Sigmoid colon (tissue), 7 donors: Measurements from ENCODE around the gene FURIN. TPM values are rescaled to one million over a fixed set of nuclear protein-coding genes. Genes with fewer than 3 reads are reported as not detected.
A peak's percentile ranks its signal among the peaks of the same experiment; 100 is the strongest.
"Not testable (repeated sequence)": the region's sequence is repeated elsewhere in the genome, so short reads cannot be mapped to it uniquely, and the experiment has no call there.

Experiments
- DNase-seq: peaks from one replicate; pipeline ENCODE4 v3.0.0-alpha.2; 2019
- H3K27ac ChIP-seq, 4 donors: fragments of 200-600 bp; sonication (generic); one replicate each; pipeline ENCODE4 v1.5.1; 2016 to 2019; ENCODE audit warnings: mild to moderate bottlenecking in 1 of 4
- H3K27me3 ChIP-seq, 3 donors: fragments of 200-600 bp; sonication (generic); one replicate each; pipeline ENCODE4 v1.5.1; 2019; ENCODE audit warnings: mild to moderate bottlenecking in 1 of 3
- H3K36me3 ChIP-seq, 4 donors: fragments of 200-600 bp; sonication (generic); one replicate each; pipeline ENCODE4 v1.5.1; 2016 to 2019
- H3K4me1 ChIP-seq, 4 donors: fragments of 200-600 bp; sonication (generic); one replicate each; pipeline ENCODE4 v1.5.1; 2017 to 2019
- H3K4me3 ChIP-seq, 4 donors: fragments of 200-600 bp; sonication (generic); one replicate each; pipeline ENCODE4 v1.5.1; 2017 to 2019; ENCODE audit warnings: mild to moderate bottlenecking in 2 of 4, moderate library complexity in 1 of 4
- H3K9me3 ChIP-seq, 4 donors: fragments of 200-600 bp in 3 of 4; sonication (generic) in 3 of 4; one replicate each; pipeline versions ENCODE4 v1.5.1 to v1.6.1; 2013 to 2019
- EP300 ChIP-seq, 4 donors: sonication (generic); formaldehyde crosslinking; IDR thresholded peaks; one replicate each; pipeline ENCODE4 v1.6.1; 2017; ENCODE audit warnings: antibody characterized with exemption in 4 of 4
- POLR2A ChIP-seq, 2 donors: fragments of 450-650 bp; IDR thresholded peaks; one replicate each; pipeline ENCODE4 v1.6.1; 2016; ENCODE audit warnings: antibody characterized with exemption in 2 of 2, mild to moderate bottlenecking in 2 of 2, moderate library complexity in 2 of 2
- POLR2AphosphoS5 ChIP-seq, 4 donors: sonication (generic); formaldehyde crosslinking; IDR thresholded peaks; one replicate each; pipeline ENCODE4 v1.6.1; 2017; ENCODE audit warnings: antibody characterized with exemption in 4 of 4
- WGBS, 2 donors: extraction: QIAGEN DNeasy Blood & Tissue Kit; methylation state at CpG; one replicate each; pipeline ENCODE4 v1.1.7; 2013; 5-methylcytosine and 5-hydroxymethylcytosine counted together
- intact Hi-C: fragments of 100-400 bp; cut with DNase I; formaldehyde crosslinking; loops from one replicate; pipeline ENCODE4 v1.15.1; 2023
- polyA plus RNA-seq, 3 donors: library from polyadenylated mRNA; stranded (reverse); fragments of 200-250 nt; gene quantifications; one replicate each; pipeline ENCODE4 v1.2.3, GENCODE V29; 2013
- total RNA-seq, 4 donors: library from RNA; depleted of rRNA; stranded (reverse); fragments of >200 nt; gene quantifications; one replicate each; pipeline ENCODE4 v1.1.0, GENCODE V29; 2016
- TF ChIP-seq, protein P1 (sequence below), 4 experiments: fragments of 450-650 bp in 3 of 4; fragments of 200-600 bp in 1 of 4; IDR thresholded peaks; one replicate each; pipeline ENCODE4 v1.5.1; 2016 to 2019; ENCODE audit warnings: antibody characterized with exemption in 4 of 4, mild to moderate bottlenecking in 3 of 4, moderate library complexity in 2 of 4
- donor health status: healthy with polysubstance abuse.
- donor health status: Bipolar disorder and iron deficiency.
- donor health status: healthy.

FURIN gene
- total and polyA plus RNA-seq, 7 donors, result 21.0 to 69.2 (median 24.6) TPM

DNA sequence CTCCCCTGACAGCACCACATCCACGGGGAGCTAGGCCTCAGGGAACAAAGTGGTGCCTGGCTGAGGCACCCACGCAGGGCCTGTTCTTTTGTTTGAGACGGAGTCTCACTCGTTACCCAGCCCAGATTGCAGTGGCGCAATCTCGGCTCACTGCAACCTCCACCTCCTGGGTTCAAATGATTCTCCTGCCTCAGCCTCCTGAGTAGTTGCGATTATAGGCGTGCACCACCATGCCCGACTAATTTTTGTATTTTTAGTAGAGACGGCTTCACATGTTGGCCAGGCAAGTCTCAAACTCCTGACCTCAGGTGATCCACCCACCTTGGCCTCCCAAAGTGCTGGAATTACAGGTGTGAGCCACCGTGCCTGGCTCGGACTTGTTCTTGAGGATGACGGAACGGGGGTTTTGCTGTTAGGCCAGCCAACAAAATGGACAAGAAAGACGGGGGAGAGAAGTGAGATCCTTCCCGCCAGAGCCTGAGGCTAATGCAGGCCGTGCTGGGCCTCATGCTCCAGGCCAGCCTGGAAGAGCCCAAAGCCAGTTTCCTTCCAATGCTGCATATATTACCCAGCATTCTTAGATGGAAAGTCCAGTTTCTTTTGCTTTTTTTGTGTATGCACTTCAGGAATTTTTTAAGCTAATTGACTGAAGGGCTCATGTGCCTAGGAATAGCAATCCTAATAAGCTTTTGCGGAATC is 28.1 kb upstream of the FURIN start:
- Histone ChIP-seq H3K27ac (peak overlapping the region in 1 of 4 donors; percentile 19), H3K4me3 (no peak overlapping the region), H3K36me3 (no peaks in the 10 kb centered on the region), H3K27me3 (no peaks in the 10 kb centered on the region), H3K4me1 (peaks cover 0 to 7% (median 2%) of the 10 kb centered on the region in 4 donors), H3K9me3 (no peaks in the 10 kb centered on the region)
- TF ChIP-seq, protein P1, sequence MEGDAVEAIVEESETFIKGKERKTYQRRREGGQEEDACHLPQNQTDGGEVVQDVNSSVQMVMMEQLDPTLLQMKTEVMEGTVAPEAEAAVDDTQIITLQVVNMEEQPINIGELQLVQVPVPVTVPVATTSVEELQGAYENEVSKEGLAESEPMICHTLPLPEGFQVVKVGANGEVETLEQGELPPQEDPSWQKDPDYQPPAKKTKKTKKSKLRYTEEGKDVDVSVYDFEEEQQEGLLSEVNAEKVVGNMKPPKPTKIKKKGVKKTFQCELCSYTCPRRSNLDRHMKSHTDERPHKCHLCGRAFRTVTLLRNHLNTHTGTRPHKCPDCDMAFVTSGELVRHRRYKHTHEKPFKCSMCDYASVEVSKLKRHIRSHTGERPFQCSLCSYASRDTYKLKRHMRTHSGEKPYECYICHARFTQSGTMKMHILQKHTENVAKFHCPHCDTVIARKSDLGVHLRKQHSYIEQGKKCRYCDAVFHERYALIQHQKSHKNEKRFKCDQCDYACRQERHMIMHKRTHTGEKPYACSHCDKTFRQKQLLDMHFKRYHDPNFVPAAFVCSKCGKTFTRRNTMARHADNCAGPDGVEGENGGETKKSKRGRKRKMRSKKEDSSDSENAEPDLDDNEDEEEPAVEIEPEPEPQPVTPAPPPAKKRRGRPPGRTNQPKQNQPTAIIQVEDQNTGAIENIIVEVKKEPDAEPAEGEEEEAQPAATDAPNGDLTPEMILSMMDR (IDR thresholded peaks at IDR 0.05), result no peak
- TF ChIP-seq POLR2A (IDR thresholded peaks at IDR 0.05) (no peak), POLR2AphosphoS5 (IDR thresholded peaks at IDR 0.05) (no peak), EP300 (IDR thresholded peaks at IDR 0.05) (no peak)
- intact Hi-C loops, result no loop called here
- no peak for DNase-seq
- WGBS, 2 donors, result 82 to 89% methylated on average over 18 of the region's 18 CpGs

DNA sequence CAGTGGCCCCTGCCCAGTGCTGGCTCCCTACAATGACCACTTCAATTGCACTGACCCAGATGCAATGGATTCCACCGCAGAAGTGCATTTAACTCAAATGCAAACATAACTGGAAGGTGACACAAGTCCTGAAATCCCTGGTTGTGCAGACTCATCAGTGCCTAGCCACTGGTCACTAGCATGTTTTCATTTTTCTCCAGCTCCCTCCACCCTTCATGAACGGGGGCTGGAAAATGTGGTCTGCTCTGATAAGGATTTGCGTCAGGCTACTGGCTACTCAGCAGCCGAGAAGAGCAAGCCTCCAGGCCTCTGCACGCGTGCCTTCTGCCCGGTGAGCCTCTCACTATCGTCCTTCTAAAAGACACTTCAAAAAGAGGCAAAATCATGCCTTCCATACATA is 27.4 kb upstream of the FURIN start:
- no peak overlapping the region for H3K4me3 ChIP-seq
- peaks cover 0 to 10% (median 4%) of the 10 kb centered on the region in 4 donors for H3K4me1 ChIP-seq
- DNase-seq, result no peak
- H3K27me3 ChIP-seq, result no peaks in the 10 kb centered on the region
- no peak overlapping the region for H3K27ac ChIP-seq
- no peaks in the 10 kb centered on the region for H3K9me3 ChIP-seq
- no peaks in the 10 kb centered on the region for H3K36me3 ChIP-seq
- 93 to 94% methylated on average over 8 of the region's 8 CpGs for WGBS, 2 donors
- TF ChIP-seq POLR2A (IDR thresholded peaks at IDR 0.05) (no peak), EP300 (IDR thresholded peaks at IDR 0.05) (no peak), POLR2AphosphoS5 (IDR thresholded peaks at IDR 0.05) (no peak)
- TF ChIP-seq, protein P1 (IDR thresholded peaks at IDR 0.05), result no peak
- intact Hi-C loops, result no loop called here

DNA sequence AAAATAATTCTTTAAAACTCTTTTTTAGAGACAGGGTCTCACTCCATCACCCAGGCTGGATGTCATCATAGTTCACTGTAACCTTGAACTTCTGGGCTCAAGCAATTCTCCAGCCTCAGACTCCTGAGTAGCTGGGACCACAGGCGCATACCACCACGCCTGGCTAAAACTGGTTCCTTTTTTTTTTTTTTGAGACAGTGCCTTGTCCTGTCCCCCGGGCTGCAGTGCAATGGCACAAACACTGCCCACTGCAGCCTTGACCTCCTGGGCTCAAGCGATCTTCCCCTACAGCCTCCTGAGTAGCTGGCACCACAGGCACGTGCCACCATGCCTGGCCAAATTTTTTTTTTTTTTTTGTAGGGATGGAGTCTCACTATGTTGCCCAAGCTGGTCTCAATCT is 23.7 kb upstream of the FURIN start:
- 82 to 87% methylated on average over 5 of the region's 5 CpGs for WGBS, 2 donors
- Histone ChIP-seq H3K4me3 (no peak overlapping the region), H3K36me3 (no peaks in the 10 kb centered on the region), H3K27me3 (no peaks in the 10 kb centered on the region), H3K27ac (peak overlapping the region in 1 of 4 donors; percentile 54), H3K4me1 (peaks cover 0 to 10% (median 4%) of the 10 kb centered on the region in 4 donors), H3K9me3 (no peaks in the 10 kb centered on the region)
- intact Hi-C loops, result no loop called here
- TF ChIP-seq POLR2AphosphoS5 (IDR thresholded peaks at IDR 0.05) (no peak), POLR2A (IDR thresholded peaks at IDR 0.05) (no peak), EP300 (IDR thresholded peaks at IDR 0.05) (no peak)
- TF ChIP-seq, protein P1 (IDR thresholded peaks at IDR 0.05), result no peak
- no peak for DNase-seq

DNA sequence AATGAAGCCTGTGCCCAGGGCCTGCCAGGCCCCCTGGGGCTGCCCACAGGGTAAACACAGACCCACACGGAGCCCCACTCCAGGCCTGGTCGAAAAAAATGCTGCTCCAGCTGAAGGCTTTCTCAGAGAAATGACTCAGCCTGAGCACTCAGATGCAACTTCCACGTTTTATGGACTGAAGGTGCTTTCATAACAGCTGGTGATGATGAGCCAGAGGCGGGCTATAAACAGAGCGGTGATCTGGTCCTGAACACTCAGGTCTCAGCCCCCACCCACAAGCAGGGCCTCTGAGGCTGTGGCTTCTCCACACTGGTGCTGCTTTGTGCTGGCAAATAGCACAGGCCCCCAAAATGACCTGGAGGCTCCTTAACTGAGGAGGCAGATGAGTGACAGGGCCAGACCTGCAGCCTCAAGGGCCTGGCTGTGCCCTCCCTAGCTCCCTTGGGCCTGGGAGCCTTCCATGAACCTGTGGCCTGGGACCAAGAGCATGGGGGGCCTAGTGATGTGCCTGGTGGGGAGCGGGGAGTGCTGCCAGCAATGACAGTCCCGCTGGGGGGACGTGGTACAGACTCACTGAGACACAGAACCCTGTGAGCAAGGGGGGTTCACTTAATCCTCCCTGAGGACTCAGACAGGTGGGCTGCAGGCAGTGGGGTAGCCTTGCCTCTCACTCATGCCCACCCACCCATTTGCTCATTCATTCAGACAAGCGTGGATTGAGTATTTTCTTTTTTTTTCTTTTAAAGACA is 23.0 kb upstream of the FURIN start:
- intact Hi-C loops, result no loop called here

DNA sequence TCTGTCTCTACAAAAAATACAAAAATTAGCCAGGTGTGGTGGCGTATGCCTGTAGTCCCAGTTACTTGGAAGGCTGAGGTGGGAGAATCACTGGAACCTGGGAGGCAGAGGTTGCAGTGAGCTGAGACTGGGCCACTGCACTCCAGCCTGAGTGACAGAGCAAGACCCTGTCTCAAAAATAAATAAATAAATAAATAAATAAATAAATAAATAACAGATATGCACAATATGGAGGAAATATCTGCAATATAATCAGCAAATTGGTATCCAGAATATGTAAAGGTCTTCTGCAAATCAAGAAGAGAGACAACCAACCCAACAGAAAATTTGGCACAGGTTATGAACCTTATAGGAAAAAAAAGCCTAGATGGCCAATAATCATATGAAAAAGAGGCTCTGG is 19.0 kb upstream of the FURIN start:
- intact Hi-C loops, H3K27me3 ChIP-seq, H3K4me3 ChIP-seq, DNase-seq, H3K36me3 ChIP-seq, H3K27ac ChIP-seq, H3K9me3 ChIP-seq: not testable (repeated sequence)
- peaks cover 0 to 10% (median 4%) of the 10 kb centered on the region in 4 donors for H3K4me1 ChIP-seq
- 96 to 98% methylated on average over 1 of the region's 1 CpG for WGBS, 2 donors

More for the DNA sequence above, 23.0 kb upstream of the FURIN start:
- H3K4me3 ChIP-seq, result no peak overlapping the region
- 60 to 71% methylated on average over 9 of the region's 9 CpGs for WGBS, 2 donors
- no peaks in the 10 kb centered on the region for H3K9me3 ChIP-seq
- no peak for DNase-seq
- TF ChIP-seq POLR2AphosphoS5 (IDR thresholded peaks at IDR 0.05) (peak in 1 of 4 donors; percentile 19), EP300 (IDR thresholded peaks at IDR 0.05) (no peak)
- H3K4me1 ChIP-seq, result peaks cover 0 to 10% (median 4%) of the 10 kb centered on the region in 4 donors
- no peaks in the 10 kb centered on the region for H3K36me3 ChIP-seq
- H3K27ac ChIP-seq, result peak overlapping the region in 2 of 4 donors; percentile 4 to 54
- no peaks in the 10 kb centered on the region for H3K27me3 ChIP-seq
